HEK293T (cell line): ENCODE results near the gene OPRM1.

Experiments used
- ARNT ChIP-seq: fragments of 450-650 bp; IDR thresholded peaks from 2 replicates; pipeline ENCODE4 v1.6.1; 2017; ENCODE audit warnings: mild to moderate bottlenecking
- BHLHE40 ChIP-seq: fragments of 450-650 bp; IDR thresholded peaks from 2 replicates; pipeline ENCODE4 v1.6.1; 2016; ENCODE audit warnings: mild to moderate bottlenecking, moderate library complexity, borderline replicate concordance
- CTBP1 ChIP-seq: fragments of 450-650 bp; IDR thresholded peaks from 2 replicates; pipeline ENCODE4 v1.6.1; 2016; ENCODE audit warnings: borderline replicate concordance
- ELF4 ChIP-seq: fragments of 450-650 bp; IDR thresholded peaks from 2 replicates; pipeline ENCODE4 v1.6.1; 2017; ENCODE audit warnings: antibody characterized with exemption
- FOXA1 ChIP-seq: fragments of 450-650 bp; IDR thresholded peaks from 2 replicates; pipeline ENCODE4 v1.6.1; 2016; ENCODE audit warnings: mild to moderate bottlenecking
- FOXM1 ChIP-seq: fragments of 450-650 bp; IDR thresholded peaks from 2 replicates; pipeline ENCODE4 v1.6.1; 2017; ENCODE audit warnings: mild to moderate bottlenecking, borderline replicate concordance
- L3MBTL2 ChIP-seq: fragments of 450-650 bp; conservative IDR thresholded peaks from 2 replicates; pipeline ENCODE4 v1.6.1; 2016; ENCODE audit warnings: mild to moderate bottlenecking
- LEF1 ChIP-seq: fragments of 450-650 bp; IDR thresholded peaks from 2 replicates; pipeline ENCODE4 v1.6.1; 2017; ENCODE audit warnings: mild to moderate bottlenecking, borderline replicate concordance
- SP1 ChIP-seq: fragments of 450-650 bp; IDR thresholded peaks from 2 replicates; pipeline ENCODE4 v1.6.1; 2017
- SUZ12 ChIP-seq: fragments of 450-650 bp; IDR thresholded peaks from 2 replicates; pipeline ENCODE4 v1.6.1; 2016; ENCODE audit warnings: mild to moderate bottlenecking

DNA sequence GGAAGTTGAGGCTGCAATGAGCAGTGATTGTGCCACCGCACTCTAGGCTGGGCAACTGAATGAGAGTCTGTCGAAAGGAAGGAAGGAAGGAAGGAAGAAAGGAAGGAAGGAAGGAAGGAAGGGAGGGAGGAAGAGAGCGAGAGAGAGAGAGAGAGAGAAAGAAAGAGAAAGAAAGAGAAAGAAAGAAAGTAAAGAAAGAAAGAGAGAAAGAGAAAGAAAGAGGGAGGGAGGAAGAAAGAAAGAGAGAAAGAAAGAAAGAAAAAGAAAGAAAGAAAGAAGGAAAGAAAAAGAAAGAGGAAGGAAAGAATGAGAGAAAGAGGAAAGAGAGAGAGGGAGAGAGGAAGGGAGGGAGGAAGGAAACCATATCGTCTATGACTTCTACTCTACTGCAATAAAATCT lies 60.2 kb downstream of the OPRM1 start:
- TF ChIP-seq FOXA1 = no peak
- TF ChIP-seq ARNT = no peak
- TF ChIP-seq BHLHE40 = no peak
- no peak for TF ChIP-seq SP1
- no peak for TF ChIP-seq FOXM1
- TF ChIP-seq CTBP1 = no peak
- TF ChIP-seq ELF4 = no peak
- no peak for TF ChIP-seq LEF1
- no peak for TF ChIP-seq L3MBTL2
- TF ChIP-seq SUZ12 = no peak
